ENCODE results near the gene RSPH10B. TPM values are rescaled to one million over a fixed set of nuclear protein-coding genes. Genes with fewer than 3 reads are reported as not detected.
"Not testable (repeated sequence)": the region's sequence is repeated elsewhere in the genome, so short reads cannot be mapped to it uniquely, and the experiment has no call there.

Gene RSPH10B
- total RNA-seq, 1 experiment from 2014 or later: not detected

DNA sequence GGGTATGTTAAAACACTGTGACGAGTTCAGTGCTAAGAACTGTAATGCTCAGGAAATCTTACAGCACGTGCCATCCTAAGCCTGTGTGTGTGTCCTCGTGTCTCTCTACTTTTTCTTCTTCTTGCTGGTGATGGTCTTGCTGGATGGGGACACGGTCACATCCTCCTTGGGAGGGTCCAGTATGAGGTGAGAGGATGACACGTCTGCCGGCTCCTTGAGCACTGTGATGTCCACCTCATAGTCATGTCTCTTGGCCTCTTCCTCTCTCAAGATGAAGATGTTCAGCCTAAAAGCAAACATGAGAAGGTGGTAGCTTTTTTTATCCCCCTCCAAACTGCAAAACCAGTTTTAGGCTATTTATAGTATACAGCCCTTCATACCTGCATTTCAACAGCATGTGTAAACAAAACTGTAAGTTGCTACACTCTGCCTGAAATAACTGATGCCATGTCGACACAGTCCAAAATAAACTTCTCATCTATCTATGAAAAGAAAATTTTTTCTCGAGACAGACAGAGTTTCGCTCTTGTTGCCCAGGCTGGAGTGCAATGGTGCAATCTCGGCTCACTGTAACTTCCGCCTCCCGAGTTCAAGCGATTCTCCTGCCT lies 44.1 kb downstream of the RSPH10B start:
- not testable (repeated sequence) for DNase-seq (ENCODE audit: low spot score)

- not testable (repeated sequence) for DNase-seq (ENCODE audit: low spot score)
These were observed 45.9 kb downstream of the RSPH10B start for GRCh38 chr7:5924630-5925029.

DNA sequence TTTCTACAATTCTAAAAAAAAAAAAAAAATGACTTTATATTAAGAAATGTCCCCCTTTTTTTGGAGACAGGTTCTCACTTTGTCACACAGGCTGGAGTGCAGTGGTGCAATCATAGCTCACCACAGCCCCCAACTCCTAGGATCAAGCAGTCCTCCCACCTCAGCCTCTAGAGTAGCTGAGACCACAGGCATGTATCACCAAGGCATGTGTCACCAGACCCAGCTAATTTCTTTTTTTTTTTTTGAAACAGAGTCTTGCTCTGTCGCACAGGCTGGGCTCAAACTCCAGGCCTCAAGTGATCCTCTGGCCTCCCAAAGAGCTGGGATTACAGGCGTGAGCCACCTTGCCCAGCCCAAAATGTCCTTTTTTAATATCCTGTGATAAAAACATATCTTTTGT lies 46.3 kb downstream of the RSPH10B start:
- not testable (repeated sequence) for DNase-seq (ENCODE audit: low spot score)

DNA sequence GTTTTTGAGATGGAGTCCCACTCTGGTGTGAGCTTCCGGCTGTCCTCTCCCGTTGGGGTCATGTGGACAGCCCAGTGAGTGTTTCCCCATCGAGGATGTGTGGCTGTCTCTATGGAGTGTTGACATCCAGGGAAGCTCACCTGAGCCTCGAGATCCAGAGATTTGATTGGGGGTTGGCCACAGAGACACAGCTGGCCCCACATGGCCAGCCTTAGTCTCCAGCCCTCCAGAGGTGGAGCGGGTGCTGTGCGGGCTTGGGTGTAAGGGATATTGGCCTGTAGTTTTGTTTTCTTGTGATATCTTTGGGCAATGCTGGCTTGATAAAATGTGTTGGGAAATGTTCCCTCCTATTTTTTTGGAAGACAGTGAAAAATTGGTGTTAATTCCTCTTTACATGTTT lies 54.0 kb downstream of the RSPH10B start:
- DNase-seq (ENCODE audit: low spot score): not testable (repeated sequence)

GRCh38 chr7:5908835-5909234 lies 61.7 kb downstream of the RSPH10B start:
- DNase-seq (ENCODE audit: low spot score): not testable (repeated sequence)

GRCh38 chr7:5904726-5905125 lies 65.8 kb downstream of the RSPH10B start:
- not testable (repeated sequence) for DNase-seq (ENCODE audit: low spot score)

- DNase-seq (ENCODE audit: low spot score): not testable (repeated sequence)
These were observed 67.5 kb downstream of the RSPH10B start for GRCh38 chr7:5903002-5903401.

GRCh38 chr7:5898480-5899224 lies 71.8 kb downstream of the RSPH10B start, which contains the start of gene CCZ1:
TSS of gene CCZ1 (plus strand) at chr7:5898733. CDS start at chr7:5898800, 67 bp downstream.
- peak; percentile 60 for DNase-seq (ENCODE audit: low spot score)

GRCh38 chr7:5897369-5897919 lies 73.0 kb downstream of the RSPH10B start:
- not testable (repeated sequence) for DNase-seq (ENCODE audit: low spot score)

DNA sequence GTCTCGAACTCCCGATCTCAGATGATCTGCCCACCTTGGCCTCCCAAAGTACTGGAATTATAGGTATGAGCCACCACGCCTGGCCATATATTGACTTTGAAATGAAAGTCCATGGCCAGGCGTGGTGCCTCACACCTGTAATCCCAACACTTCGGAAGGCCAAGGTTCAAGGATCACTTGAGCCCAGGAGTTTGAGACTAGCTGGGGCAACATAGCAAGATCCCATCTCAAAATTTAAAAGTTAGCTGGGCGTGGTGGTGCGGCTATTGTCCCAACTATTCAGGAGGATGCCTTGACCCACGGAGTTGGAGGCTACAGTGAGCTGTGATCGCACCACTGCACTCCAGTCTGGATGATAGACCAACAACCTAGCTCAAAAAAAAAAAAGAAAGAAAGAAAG lies 78.0 kb downstream of the RSPH10B start:
- no peak for DNase-seq (ENCODE audit: low spot score)

GRCh38 chr7:5890244-5890643 lies 80.2 kb downstream of the RSPH10B start:
- DNase-seq (ENCODE audit: low spot score): not testable (repeated sequence)

DNA sequence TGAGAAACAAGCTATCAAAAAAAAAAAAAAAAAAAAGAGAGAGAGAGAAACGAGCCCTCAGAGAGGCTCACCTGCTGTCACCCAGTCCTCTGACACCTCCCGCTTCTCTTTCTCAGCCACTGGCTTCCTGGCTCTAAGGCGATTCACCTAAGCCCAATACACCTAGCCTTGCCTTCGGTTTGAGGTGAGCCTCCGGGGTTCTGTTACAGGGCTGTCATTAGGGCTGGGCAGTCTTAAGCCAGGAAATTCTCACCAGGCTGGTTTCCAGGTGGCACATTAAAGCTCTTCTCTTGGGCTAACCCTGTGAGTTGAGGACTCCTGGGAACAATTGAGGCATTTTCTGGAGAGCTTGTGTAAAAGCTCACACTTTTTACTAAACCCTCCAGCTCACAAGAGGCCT lies 82.5 kb downstream of the RSPH10B start:
- not testable (repeated sequence) for DNase-seq (ENCODE audit: low spot score)

GRCh38 chr7:5884431-5884830 lies 86.1 kb downstream of the RSPH10B start:
- not testable (repeated sequence) for DNase-seq (ENCODE audit: low spot score)

GRCh38 chr7:5880106-5880505 lies 90.4 kb downstream of the RSPH10B start:
- DNase-seq (ENCODE audit: low spot score): not testable (repeated sequence)

- DNase-seq (ENCODE audit: low spot score): not testable (repeated sequence)
These were observed 90.9 kb downstream of the RSPH10B start for GRCh38 chr7:5879591-5879990.

Other genes starting within 250 kb of the RSPH10B start
- gene RNF216, start 189.0 kb downstream of the RSPH10B start, total RNA-seq (2014; rRNA removed; shearing (Covaris generic)): 45.1 and 47.6 TPM in 2 replicates
- gene OCM, start 89.9 kb downstream of the RSPH10B start, total RNA-seq (2014; rRNA removed; shearing (Covaris generic)): not detected in 2 replicates
- 171 and 184 TPM in 2 replicates for gene CCZ1, start 72.0 kb downstream of the RSPH10B start, total RNA-seq (2014; rRNA removed; shearing (Covaris generic))
- gene PMS2, start 38.4 kb upstream of the RSPH10B start, total RNA-seq (2014; rRNA removed; shearing (Covaris generic)): 35.9 and 43.0 TPM in 2 replicates
- 265 and 288 TPM in 2 replicates for gene AIMP2, start 38.6 kb upstream of the RSPH10B start, total RNA-seq (2014; rRNA removed; shearing (Covaris generic))
- gene ANKRD61, start 60.7 kb upstream of the RSPH10B start, total RNA-seq (2014; rRNA removed; shearing (Covaris generic)): 1.0 TPM in 1 of 2 replicates, not detected in the other
- gene EIF2AK1, start 88.5 kb upstream of the RSPH10B start, total RNA-seq (2014; rRNA removed; shearing (Covaris generic)): 71.8 and 175 TPM in 2 replicates
- gene USP42, start 134.3 kb upstream of the RSPH10B start, total RNA-seq (2014; rRNA removed; shearing (Covaris generic)): 6.3 and 7.9 TPM in 2 replicates

All from A172 (cell line).